HCT116 (cell line): Measurements from ENCODE around the gene TMTC4.

ENCODE experiments used
- CTCF ChIP-seq, 3 experiments: fragments of 200-600 bp in 1 of 3; sonication (generic) in 1 of 3; IDR thresholded peaks in 2 of 3; conservative IDR thresholded peaks in 1 of 3; 2 replicates each; pipeline ENCODE4 v1.5.1; 2012 to 2017; ENCODE audit warnings: low read depth in 2 of 3, low read length in 2 of 3, antibody characterized with exemption in 1 of 3, borderline replicate concordance in 1 of 3, control low read depth in 1 of 3, mild to moderate bottlenecking in 1 of 3, mixed read lengths in 1 of 3, mixed run types in 1 of 3, moderate library complexity in 1 of 3; ENCODE audit not compliant: insufficient read depth in 1 of 3
- POLR2A ChIP-seq: IDR thresholded peaks from 2 replicates; pipeline ENCODE4 v1.7.0; 2011; ENCODE audit warnings: borderline replicate concordance; ENCODE audit not compliant: insufficient read depth, insufficient read length; ENCODE audit errors: extremely low read depth

DNA sequence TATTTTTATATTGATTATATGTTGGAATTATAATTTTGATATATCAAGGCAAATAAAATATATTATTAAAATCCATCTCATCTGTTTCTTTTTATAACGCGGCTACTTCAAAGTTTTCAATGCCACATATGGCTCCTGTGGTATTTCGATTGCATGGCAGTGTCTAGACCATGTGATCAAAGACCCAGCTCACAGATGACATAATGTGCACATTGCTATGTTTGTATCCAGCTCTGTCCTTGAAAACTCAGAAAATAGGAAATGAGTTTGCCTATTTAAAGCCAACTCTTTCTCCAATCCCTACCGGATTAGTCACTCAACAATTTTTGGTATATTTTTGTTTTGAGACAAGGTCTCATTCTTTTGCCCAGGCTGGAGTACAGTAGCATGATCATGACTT is 26.2 kb downstream of the TMTC4 start:
- TF ChIP-seq POLR2A (no peak), CTCF (IDR thresholded peaks at IDR 0.05 in 2 of 3, conservative IDR thresholded peaks at IDR 0.05 in 1 of 3; ENCODE audit: borderline replicate concordance in 1 of 3, insufficient read depth in 1 of 3, low read depth in 2 of 3, low read length in 2 of 3) (no peak)
